Suppressor macrophage treated with lipopolysaccharide for 4 hours (primary cell): ENCODE data around the gene RASIP1.
A peak's percentile ranks its signal among the peaks of the same experiment; 100 is the strongest.

Experiments used
- DNase-seq: peaks from one replicate; pipeline ENCODE4 v3.0.0-alpha.2; 2020

The RASIP1 gene

GRCh38 chr19:48755787-48756186 lies 15.4 kb upstream of the RASIP1 start:
- DNase-seq, result no peak

DNA sequence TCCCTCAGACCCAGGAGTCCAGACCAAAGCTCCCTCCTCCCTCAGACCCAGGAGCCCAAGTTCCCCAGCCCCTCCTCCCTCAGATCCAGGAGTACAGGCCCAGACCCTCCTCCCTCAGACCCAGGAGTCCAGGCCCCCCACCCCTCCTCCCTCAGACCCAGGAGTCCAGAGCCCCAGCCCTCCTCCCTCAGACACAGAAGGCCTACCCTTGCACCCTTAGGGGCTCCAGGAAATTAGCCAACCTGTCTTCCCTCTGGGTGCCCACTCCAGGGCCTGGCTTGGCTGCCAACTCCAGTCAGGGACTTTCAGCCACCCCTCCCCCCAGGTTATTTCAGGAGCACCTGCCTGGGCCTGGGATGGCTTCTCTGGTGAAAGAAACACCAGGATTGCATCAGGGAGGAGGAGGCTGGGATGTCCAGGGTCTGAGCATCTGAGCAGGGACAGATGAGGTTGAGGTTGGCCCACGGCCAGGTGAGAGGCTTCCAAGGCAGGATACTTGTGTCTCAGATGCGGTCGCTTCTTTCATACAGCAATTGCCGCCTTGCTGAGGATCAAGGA lies 14.8 kb upstream of the RASIP1 start, which contains the start of gene FGF21:
TSS of gene FGF21 (plus strand) at position 441 of the 558 bp plus-strand sequence. CDS start 713 bp downstream, outside the sequence.
- DNase-seq, result no peak

GRCh38 chr19:48752496-48753365 lies 12.3 kb upstream of the RASIP1 start, which contains the start of gene FUT1:
Gene FUT1, minus strand, starts transcription at chr19:48752641. Its CDS starts 1,360 bp downstream, at chr19:48751281.
- no peak for DNase-seq

DNA sequence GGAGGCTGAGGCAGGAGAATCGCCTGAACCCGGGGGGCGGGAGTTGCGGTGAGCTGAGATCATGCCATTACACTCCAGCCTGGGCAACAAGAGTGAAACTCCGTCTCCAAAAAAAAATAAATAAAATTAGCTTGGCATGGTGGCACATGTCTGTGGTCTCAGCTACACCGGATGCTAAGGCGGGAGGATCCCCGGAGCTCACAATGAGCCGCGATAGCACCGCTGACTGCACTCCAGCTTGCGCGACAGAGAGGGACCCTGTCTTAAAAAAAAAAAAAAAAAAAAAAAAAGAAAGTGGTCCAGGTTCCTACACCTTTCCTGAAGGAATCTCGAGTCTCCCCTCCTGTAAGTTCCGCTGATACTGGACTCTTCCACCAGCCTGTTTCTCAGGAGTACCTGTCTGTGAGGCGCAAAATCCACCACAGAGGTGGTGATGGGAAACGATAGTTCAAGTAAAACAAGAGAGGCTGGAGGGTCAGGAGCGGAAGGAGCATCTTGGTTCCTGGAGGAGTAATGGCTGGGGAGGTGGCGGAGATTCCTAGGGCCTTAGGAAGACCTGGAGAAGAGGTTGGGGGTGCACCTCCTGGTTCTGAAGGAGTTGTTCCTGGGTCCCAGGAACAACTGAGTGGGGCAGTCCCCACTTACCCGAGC lies 11.6 kb upstream of the RASIP1 start:
- no peak for DNase-seq

DNA sequence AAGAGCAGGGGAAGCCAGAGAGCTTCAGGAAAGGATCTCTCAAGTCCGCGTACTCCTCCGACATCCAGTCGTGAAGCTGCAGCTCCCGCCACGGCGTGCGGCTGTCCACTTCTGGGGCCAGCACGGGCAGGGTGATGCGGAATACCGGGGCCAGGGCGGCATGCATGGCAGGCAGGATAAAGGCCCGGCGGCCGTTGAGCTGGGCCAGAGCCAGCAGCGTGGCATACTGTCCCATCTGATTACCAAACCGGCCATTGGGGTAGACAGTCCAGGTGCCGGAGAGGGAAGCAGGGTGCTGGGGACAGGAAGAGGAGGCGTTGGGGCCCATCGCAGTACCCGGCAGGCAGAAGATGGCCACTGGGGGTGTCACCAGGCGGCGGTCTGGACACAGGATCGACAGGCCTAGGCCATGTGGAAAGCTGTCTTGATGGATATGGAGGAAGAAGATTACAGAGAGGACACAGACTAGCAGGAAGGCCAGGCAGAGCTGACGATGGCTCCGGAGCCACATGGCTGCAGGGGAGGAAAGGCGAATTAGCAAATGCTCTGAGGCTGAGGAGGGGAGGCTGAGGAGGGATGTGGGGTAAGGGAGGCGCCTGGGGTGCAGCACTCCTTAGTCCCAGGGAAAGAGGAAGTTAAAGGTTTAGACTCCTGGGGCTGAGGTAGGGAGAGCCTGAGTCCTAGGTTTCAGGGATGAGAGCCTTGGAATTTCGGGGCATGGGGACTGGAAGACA lies 10.5 kb upstream of the RASIP1 start:
- no peak for DNase-seq

DNA sequence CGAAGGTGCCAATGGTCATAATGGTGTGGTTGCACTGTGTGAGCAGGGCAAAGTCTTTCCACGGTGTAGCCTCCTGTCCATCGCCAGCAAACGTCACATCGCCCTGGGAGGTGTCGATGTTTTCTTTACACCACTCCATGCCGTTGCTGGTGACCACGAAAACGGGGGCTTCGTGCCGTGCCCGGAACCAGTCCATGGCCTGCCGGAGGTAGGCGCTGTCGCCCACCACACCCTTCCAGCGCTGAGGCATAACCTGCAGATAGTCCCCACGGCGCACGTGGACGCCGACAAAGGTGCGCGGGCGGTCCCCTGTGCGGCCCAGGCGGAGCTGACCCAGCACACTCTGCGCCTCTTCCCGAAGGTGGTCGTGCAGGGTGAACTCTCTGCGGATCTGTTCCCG lies 9.9 kb upstream of the RASIP1 start:
- no peak for DNase-seq

DNA sequence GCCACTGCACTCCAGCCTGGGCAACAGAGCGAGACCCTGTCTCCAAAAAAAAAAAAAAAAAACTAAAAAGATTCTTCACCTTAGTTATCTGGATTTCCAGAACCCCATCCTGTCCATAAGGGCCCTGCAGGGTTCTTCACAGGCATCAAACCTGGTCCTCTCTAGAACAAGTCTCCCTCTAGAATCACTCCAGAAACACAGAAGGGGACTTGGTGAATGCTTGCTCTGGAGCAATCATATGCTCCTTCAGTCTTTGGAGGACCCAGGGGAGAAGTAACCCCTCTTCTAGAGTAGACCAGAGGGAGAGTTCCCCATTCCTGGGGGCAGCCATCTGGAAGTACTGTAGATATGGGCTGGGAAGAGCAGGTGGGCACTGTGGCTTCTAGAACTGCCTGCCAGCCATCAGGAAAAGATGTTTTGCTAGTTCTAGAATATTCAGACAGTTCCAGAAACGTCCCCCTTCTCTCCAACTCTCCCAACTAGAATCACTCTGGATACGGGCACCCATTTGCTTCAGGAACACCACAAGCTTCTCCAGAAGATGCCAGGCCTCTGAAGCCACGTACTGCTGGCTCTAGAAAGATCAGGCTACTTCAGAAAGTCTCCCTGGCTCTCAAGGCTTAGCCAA lies 9.3 kb upstream of the RASIP1 start:
- DNase-seq, result no peak

DNA sequence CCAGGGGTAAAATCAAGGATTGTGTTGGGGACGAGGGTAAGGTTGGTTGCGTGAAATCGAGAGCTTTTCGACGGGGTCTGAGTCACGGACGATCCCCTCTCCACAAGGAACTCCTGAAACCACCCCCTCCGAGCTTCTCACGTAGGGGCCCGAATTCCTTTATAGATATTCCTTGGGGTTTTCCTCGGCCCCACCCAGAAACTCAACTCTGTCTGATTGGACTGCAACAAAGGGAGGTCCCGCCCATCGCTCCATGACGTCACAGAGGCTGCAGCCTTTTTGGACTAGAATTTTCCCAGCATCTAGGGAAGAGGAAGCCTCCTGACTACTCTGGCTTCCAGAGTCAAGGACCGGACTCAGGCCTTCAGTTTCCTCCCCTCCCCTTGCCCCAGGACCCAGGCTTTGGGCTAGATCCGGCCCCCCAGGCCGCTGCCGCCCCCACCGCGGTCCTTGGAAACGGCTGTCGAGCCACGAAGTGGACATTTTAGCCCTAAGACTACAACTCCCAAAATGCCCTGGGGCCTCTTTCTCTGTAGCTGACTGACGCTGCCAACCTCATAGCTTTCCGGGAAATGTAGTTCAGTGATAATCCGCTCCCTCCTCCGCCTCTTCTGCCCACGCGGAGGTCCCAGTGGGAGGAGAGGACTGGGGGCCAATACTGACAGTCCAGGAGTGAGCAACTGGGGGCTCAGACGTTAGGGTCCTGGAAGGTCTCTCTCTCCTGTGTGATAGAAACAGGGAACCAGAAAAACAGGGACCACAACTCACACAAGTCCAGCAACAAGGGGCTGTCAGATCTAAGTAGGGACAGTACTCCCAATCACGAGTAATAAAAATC lies 6.5 kb upstream of the RASIP1 start, which contains the start of gene IZUMO1:
TSS of gene IZUMO1 (minus strand) at position 172 of the 838 bp plus-strand sequence. CDS start 1,050 bp downstream, outside the sequence.
- peak; percentile 88 for DNase-seq

DNA sequence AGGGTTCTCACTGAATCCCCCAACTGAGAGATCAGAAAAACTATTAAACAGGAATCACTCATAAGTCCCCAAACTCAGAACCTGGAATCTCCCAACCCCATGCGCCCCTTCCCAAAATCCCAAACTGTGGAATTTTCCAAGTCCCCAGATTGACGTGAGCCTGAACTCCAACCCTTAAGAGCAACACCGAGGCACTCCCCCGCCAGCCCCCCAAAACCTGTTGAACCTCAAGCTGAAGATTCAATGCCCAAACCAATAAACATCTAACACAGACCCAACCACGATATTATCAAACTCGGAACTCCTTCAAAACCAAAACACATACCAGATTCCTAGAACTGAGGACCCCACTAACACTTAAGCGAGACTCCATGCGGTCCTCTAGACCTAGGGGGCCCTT lies 5.7 kb upstream of the RASIP1 start:
- no peak for DNase-seq

DNA sequence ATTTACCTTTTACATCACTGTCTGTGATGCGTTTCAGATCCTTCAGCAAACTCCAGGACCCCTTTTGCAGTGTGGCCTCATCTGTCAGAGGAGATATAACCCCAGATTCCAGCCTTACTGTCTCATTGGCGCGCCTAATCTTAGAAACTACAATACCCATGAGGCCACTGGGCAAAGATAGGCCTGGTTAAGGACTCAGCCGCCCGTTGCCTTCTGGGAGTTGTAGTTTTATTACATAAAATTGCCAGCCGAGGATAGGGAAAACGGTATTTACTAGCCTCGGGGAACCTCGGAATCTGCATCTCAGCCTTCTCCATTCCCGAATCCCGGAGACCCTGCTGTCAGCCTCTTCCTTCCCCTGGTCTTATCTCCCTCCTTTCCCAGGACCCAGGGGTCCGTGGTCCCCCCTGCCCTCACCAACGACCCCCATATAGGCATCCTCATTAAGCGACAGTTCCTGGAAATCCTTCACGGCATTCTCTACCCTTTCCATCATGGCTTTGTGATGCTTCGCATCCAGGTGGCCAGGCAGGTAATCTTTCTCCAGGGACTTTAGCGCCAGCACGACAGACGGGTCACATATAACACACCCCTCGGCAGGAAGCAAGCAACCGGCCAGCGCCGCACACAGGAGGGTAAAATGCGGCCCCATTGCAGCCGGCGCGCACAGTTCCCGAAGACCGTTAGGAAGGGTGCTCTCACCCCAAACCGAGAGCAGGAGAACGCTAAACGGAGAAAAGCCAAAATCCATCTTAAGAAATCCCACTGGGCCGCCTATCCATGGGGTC lies 5.0 kb upstream of the RASIP1 start:
- peak; percentile 77 for DNase-seq

DNA sequence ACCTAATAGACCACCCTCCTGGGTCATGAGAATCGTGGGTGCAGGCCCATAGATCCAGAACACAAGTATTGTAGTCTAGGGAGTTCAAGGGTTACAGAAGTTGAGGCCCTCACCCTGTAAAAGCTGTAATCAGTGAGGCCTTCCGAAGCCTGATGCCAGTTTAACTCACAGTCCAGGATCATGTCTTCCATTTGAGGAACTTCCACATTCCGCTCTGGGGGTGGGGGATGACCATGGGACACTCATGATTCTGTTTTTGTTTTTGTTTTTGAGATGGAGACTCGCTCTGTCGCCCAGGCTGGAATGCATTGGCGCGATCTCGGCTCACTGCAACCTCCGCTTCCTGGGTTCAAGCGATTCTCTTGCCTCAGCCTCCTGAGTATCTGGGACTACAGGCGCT lies 1.7 kb upstream of the RASIP1 start:
- peak; percentile 43 for DNase-seq

GRCh38 chr19:48741129-48741999 lies 954 bp upstream of the RASIP1 start:
- no peak for DNase-seq

GRCh38 chr19:48739404-48740163 lies 826 bp downstream of the RASIP1 start:
- DNase-seq, result no peak

GRCh38 chr19:48738557-48739403 lies 1.6 kb downstream of the RASIP1 start:
- peak; percentile 88 for DNase-seq

DNA sequence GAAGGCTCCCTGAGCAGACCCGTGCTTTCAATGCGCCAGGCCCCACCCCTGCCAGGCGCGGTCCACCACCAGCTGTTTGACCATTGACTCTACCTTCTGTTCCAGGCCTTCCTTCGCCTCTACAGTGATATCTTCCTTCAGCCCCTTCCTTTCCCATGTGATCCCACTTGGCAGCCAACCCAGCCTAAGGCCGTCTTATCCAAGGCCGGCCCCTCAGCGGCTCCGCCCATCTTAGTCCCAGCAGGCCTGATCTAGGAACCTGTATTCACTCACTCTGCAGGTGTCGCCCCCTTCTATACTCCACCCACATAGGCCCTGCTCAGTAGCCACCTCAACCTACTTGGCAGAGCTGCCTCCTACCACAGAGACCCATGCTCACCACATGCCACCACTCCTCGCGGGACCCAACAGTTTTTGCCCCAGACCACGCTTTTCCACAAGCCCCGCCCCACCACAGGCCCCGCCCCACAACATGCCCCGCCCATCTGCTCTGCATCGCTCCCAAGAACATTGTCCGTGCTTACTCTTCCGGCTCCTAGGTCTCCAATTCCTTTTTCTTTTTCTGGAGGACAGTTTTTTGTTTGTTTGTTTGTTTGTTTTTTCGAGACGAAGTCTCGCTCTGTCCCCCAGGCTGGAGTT lies 2.9 kb downstream of the RASIP1 start:
- DNase-seq, result no peak

DNA sequence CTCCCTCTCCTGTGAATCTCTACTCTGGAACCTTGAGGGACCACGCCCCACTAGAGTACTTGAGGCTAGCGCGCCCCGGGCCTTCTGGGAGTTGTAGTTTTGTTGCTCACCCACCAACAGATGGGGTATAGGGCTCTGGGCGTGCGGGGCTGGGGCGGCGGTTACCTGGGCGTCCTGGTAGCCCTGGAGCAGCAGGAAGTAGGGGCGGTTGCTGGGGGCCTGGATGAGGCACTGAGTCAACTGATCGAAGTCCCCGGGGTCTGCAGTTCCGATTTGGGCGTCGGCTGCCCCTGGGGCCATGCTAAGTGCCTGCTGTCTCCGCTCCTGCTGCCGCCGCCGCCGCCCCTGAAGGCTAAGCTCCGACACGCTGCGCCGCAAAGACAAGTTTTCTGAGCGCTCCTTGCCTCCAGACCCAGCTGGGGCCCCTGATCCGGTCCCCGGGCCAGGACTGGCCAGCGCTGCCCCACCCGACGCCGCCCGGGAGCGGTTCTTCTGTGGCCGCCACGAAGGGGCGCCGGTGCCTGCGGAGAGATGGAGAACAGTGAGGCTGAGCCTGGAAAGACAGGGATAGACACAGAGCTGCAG lies 5.3 kb downstream of the RASIP1 start:
- no peak for DNase-seq

DNA sequence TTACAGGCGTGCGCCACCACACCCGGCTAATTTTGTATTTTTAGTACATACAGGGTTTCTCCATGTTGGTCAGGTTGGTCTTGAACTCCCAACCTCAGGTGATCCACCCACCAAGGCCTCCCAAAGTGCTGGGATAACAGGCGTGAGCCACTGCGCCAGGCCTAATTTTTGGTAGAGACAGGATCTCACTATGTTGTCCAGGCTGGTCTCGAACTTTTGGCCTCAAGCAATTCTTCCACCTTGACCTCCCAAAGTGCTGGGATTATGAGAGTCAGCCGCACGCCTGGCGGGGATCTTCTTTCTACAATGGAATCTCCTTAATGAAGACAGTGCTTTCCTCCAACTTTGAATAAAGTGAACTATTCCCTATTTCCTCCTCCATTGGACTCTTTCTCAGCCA lies 5.8 kb downstream of the RASIP1 start:
- DNase-seq, result no peak
